Choroid plexus epithelial cell (primary cell): Measurements from ENCODE around the gene NLRP1.

Experiments
- DNase-seq: peaks from one replicate; pipeline ENCODE4 v3.0.0-alpha.2; 2010; ENCODE audit warnings: low read depth
- H3K4me3 ChIP-seq: 2 replicates; pipeline ENCODE4 v1.5.1; 2011; ENCODE audit warnings: low read depth, mild to moderate bottlenecking, control low read depth, low read length, moderate library complexity
- CTCF ChIP-seq: conservative IDR thresholded peaks from 2 replicates; pipeline ENCODE4 v1.5.1; 2011; ENCODE audit warnings: low read depth, mild to moderate bottlenecking, control low read depth, inconsistent platforms, low read length, moderate library complexity

The NLRP1 gene

GRCh38 chr17:5480962-5481361, 103.3 kb downstream of the NLRP1 start:
- H3K4me3 ChIP-seq = no peak overlapping the region
- DNase-seq = no peak
- TF ChIP-seq CTCF = no peak

GRCh38 chr17:5478992-5479391, 105.3 kb downstream of the NLRP1 start:
- DNase-seq = no peak
- no peak overlapping the region for H3K4me3 ChIP-seq
- no peak for TF ChIP-seq CTCF

- H3K4me3 ChIP-seq = no peak overlapping the region
- no peak for DNase-seq
- TF ChIP-seq CTCF = no peak
These were observed 110.4 kb downstream of the NLRP1 start for GRCh38 chr17:5473906-5474305.

GRCh38 chr17:5472511-5472910, 111.8 kb downstream of the NLRP1 start:
- H3K4me3 ChIP-seq = no peak overlapping the region
- DNase-seq = no peak
- no peak for TF ChIP-seq CTCF

GRCh38 chr17:5468075-5468473, 116.2 kb downstream of the NLRP1 start:
- DNase-seq = no peak

GRCh38 chr17:5467416-5467815, 116.9 kb downstream of the NLRP1 start:
- no peak for TF ChIP-seq CTCF

More at GRCh38 chr17:5468075-5468473, 116.2 kb downstream of the NLRP1 start:
- no peak for TF ChIP-seq CTCF
- H3K4me3 ChIP-seq = peak overlapping the region; percentile 80

GRCh38 chr17:5466295-5466694, 118.0 kb downstream of the NLRP1 start:
- H3K4me3 ChIP-seq = no peak overlapping the region
- DNase-seq = no peak
- no peak for TF ChIP-seq CTCF

More at GRCh38 chr17:5467416-5467815, 116.9 kb downstream of the NLRP1 start:
- peak overlapping the region; percentile 80 for H3K4me3 ChIP-seq
- no peak for DNase-seq
